SK-N-SH treated with all-trans-retinoic acid at 6 μM for 48 hours (cell line): Measurements from ENCODE around the gene TXLNG.

ENCODE experiments used
- ATAC-seq: fragments of 200-7000 bp; cut with Tn5 transposase; 3 replicates; pipeline ENCODE4 v1.9.1; 2020; ENCODE audit warnings: mild to moderate bottlenecking, moderate library complexity
- ARNTL ChIP-seq: fragments of 450-650 bp; formaldehyde crosslinking; IDR thresholded peaks from 2 replicates; pipeline ENCODE4 v1.5.0; 2020; ENCODE audit warnings: low read depth, mild to moderate bottlenecking, moderate library complexity, borderline replicate concordance
- BACH2 ChIP-seq: fragments of 250-450 bp; sonication (Bioruptor Pico); IDR thresholded peaks from 2 replicates; pipeline ENCODE4 v1.9.0; 2021; ENCODE audit warnings: mild to moderate bottlenecking, borderline replicate concordance
- CSDC2 ChIP-seq: fragments of 250-450 bp; sonication (Bioruptor Pico); IDR thresholded peaks from 2 replicates; pipeline ENCODE4 v1.5.0; 2020; ENCODE audit warnings: mild to moderate bottlenecking, moderate library complexity
- GLIS3 ChIP-seq: fragments of 250-450 bp; sonication (Bioruptor Pico); IDR thresholded peaks from 2 replicates; pipeline ENCODE4 v1.5.0; 2020; ENCODE audit warnings: mild to moderate bottlenecking, moderate library complexity
- ISL1 ChIP-seq: fragments of 250-450 bp; sonication (Bioruptor Pico); IDR thresholded peaks from 2 replicates; pipeline ENCODE4 v2.1.2; 2022; ENCODE audit warnings: mild to moderate bottlenecking, moderate library complexity
- OSR1 ChIP-seq: fragments of 250-450 bp; sonication (Bioruptor Pico); IDR thresholded peaks from 2 replicates; pipeline ENCODE4 v1.8.0; 2022; ENCODE audit warnings: moderate library complexity, mild to moderate bottlenecking, inconsistent platforms
- PATZ1 ChIP-seq: fragments of 250-450 bp; sonication (Bioruptor Pico); IDR thresholded peaks from 2 replicates; pipeline ENCODE4 v1.8.0; 2020; ENCODE audit warnings: mild to moderate bottlenecking, moderate library complexity, borderline replicate concordance
- PPARA ChIP-seq: fragments of 250-450 bp; sonication (Bioruptor Pico); IDR thresholded peaks from 2 replicates; pipeline ENCODE4 v1.5.0; 2020; ENCODE audit warnings: mild to moderate bottlenecking, borderline replicate concordance
- RARB ChIP-seq: fragments of 250-450 bp; sonication (Bioruptor Pico); IDR thresholded peaks from 2 replicates; pipeline ENCODE4 v1.8.0; 2021; ENCODE audit warnings: mild to moderate bottlenecking, moderate library complexity
- SNAI2 ChIP-seq: fragments of 250-450 bp; sonication (Bioruptor Pico); IDR thresholded peaks from 2 replicates; pipeline ENCODE4 v1.5.0; 2020; ENCODE audit warnings: mild to moderate bottlenecking, moderate library complexity
- TOX ChIP-seq: fragments of 250-450 bp; sonication (Bioruptor Pico); IDR thresholded peaks from 2 replicates; pipeline ENCODE4 v1.8.0; 2021; ENCODE audit warnings: mild to moderate bottlenecking, moderate library complexity, borderline replicate concordance
- ZC3H10 ChIP-seq: fragments of 250-450 bp; sonication (Bioruptor Pico); IDR thresholded peaks from 2 replicates; pipeline ENCODE4 v1.5.1; 2021; ENCODE audit warnings: mild to moderate bottlenecking, moderate library complexity
- ZFP3 ChIP-seq: fragments of 250-450 bp; sonication (Bioruptor Pico); IDR thresholded peaks from 2 replicates; pipeline ENCODE4 v1.5.0; 2020; ENCODE audit warnings: mild to moderate bottlenecking, moderate library complexity
- ZFP30 ChIP-seq: fragments of 450-650 bp; formaldehyde crosslinking; IDR thresholded peaks from 2 replicates; pipeline ENCODE4 v1.5.0; 2022; ENCODE audit warnings: mild to moderate bottlenecking, moderate library complexity
- ZNF565 ChIP-seq: fragments of 450-650 bp; formaldehyde crosslinking; conservative IDR thresholded peaks from 2 replicates; pipeline ENCODE4 v1.5.0; 2020; ENCODE audit warnings: low read depth, mild to moderate bottlenecking, moderate library complexity
- ZNF70 ChIP-seq: fragments of 450-650 bp; formaldehyde crosslinking; IDR thresholded peaks from 2 replicates; pipeline ENCODE4 v1.5.0; 2020; ENCODE audit warnings: mild to moderate bottlenecking, moderate library complexity
- ZNF8 ChIP-seq: fragments of 450-650 bp; formaldehyde crosslinking; IDR thresholded peaks from 2 replicates; pipeline ENCODE4 v1.5.0; 2020; ENCODE audit warnings: mild to moderate bottlenecking, moderate library complexity
- TF ChIP-seq, protein P1 (sequence below): fragments of 250-450 bp; sonication (Bioruptor Pico); IDR thresholded peaks from 2 replicates; pipeline ENCODE4 v1.8.0; 2021; ENCODE audit warnings: low read depth, mild to moderate bottlenecking, moderate library complexity, borderline replicate concordance
- TF ChIP-seq, protein P2 (sequence below): fragments of 250-450 bp; sonication (Bioruptor Pico); IDR thresholded peaks from 2 replicates; pipeline ENCODE4 v1.5.0; 2020; ENCODE audit warnings: mild to moderate bottlenecking, moderate library complexity
- TF ChIP-seq, protein P3 (sequence below): fragments of 250-450 bp; sonication (Bioruptor Pico); IDR thresholded peaks from 2 replicates; pipeline ENCODE4 v1.5.1; 2020; ENCODE audit warnings: low read depth, mild to moderate bottlenecking, moderate library complexity

TXLNG gene

DNA sequence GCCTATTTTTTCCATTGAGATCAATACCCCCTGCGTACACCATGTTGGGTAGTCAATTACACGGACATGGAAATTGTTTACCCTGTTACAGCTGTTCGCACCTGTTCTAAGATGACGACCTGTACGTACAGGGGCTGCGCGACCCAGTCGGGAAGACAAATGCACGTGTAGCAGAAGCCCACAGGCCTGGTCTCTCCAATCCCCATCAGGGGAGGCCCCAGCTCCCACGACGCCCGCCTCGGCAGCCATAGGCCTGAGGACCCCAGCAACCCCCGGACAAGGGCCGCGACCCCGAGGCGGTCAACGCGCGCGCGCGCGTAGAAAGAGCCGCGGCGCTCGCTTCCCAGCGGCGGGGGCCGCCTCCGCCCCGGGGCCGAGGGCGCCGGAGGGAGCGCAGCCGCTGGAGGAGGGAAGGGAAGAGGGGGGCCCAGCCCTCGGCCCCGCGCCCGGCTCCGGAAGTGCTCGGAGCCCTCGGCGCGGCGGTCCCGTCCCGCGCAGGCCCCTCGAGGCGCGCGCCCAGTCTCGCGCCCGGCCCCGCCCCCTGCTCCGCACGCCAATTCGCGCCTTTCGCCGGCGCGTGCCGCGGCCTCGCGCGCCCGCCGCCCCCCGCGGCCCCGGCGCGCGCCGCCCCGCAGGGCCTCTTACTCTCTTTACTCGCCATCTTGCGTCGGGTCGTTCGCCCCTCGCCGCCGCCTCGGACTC lies 83.3 kb downstream of the TXLNG start:
- TF ChIP-seq ZFP3 = no peak
- no peak for TF ChIP-seq RARB (CRISPR knock-in tag)
- TF ChIP-seq, protein P1, sequence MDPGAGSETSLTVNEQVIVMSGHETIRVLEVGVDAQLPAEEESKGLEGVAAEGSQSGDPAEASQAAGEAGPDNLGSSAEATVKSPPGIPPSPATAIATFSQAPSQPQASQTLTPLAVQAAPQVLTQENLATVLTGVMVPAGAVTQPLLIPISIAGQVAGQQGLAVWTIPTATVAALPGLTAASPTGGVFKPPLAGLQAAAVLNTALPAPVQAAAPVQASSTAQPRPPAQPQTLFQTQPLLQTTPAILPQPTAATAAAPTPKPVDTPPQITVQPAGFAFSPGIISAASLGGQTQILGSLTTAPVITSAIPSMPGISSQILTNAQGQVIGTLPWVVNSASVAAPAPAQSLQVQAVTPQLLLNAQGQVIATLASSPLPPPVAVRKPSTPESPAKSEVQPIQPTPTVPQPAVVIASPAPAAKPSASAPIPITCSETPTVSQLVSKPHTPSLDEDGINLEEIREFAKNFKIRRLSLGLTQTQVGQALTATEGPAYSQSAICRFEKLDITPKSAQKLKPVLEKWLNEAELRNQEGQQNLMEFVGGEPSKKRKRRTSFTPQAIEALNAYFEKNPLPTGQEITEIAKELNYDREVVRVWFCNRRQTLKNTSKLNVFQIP (CRISPR knock-in tag) = no peak
- no peak for TF ChIP-seq ISL1 (CRISPR knock-in tag)
- TF ChIP-seq, protein P2, sequence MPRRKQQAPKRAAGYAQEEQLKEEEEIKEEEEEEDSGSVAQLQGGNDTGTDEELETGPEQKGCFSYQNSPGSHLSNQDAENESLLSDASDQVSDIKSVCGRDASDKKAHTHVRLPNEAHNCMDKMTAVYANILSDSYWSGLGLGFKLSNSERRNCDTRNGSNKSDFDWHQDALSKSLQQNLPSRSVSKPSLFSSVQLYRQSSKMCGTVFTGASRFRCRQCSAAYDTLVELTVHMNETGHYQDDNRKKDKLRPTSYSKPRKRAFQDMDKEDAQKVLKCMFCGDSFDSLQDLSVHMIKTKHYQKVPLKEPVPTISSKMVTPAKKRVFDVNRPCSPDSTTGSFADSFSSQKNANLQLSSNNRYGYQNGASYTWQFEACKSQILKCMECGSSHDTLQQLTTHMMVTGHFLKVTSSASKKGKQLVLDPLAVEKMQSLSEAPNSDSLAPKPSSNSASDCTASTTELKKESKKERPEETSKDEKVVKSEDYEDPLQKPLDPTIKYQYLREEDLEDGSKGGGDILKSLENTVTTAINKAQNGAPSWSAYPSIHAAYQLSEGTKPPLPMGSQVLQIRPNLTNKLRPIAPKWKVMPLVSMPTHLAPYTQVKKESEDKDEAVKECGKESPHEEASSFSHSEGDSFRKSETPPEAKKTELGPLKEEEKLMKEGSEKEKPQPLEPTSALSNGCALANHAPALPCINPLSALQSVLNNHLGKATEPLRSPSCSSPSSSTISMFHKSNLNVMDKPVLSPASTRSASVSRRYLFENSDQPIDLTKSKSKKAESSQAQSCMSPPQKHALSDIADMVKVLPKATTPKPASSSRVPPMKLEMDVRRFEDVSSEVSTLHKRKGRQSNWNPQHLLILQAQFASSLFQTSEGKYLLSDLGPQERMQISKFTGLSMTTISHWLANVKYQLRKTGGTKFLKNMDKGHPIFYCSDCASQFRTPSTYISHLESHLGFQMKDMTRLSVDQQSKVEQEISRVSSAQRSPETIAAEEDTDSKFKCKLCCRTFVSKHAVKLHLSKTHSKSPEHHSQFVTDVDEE (CRISPR knock-in tag) = no peak
- no peak for TF ChIP-seq ZC3H10 (CRISPR knock-in tag)
- no peak for TF ChIP-seq ZFP30 (CRISPR knock-in tag)
- no peak for TF ChIP-seq ZNF8
- TF ChIP-seq BACH2 (CRISPR knock-in tag) = no peak
- TF ChIP-seq ARNTL (CRISPR knock-in tag) = no peak
- TF ChIP-seq, protein P3, sequence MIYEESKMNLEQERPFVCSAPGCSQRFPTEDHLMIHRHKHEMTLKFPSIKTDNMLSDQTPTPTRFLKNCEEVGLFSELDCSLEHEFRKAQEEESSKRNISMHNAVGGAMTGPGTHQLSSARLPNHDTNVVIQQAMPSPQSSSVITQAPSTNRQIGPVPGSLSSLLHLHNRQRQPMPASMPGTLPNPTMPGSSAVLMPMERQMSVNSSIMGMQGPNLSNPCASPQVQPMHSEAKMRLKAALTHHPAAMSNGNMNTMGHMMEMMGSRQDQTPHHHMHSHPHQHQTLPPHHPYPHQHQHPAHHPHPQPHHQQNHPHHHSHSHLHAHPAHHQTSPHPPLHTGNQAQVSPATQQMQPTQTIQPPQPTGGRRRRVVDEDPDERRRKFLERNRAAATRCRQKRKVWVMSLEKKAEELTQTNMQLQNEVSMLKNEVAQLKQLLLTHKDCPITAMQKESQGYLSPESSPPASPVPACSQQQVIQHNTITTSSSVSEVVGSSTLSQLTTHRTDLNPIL (CRISPR knock-in tag) = no peak
- no peak for TF ChIP-seq ZNF70 (CRISPR knock-in tag)
- TF ChIP-seq OSR1 (CRISPR knock-in tag) = no peak
- TF ChIP-seq GLIS3 (CRISPR knock-in tag) = no peak
- TF ChIP-seq ZNF565 (CRISPR knock-in tag) = no peak
- TF ChIP-seq CSDC2 = no peak
- peak; percentile 41 for ATAC-seq

DNA sequence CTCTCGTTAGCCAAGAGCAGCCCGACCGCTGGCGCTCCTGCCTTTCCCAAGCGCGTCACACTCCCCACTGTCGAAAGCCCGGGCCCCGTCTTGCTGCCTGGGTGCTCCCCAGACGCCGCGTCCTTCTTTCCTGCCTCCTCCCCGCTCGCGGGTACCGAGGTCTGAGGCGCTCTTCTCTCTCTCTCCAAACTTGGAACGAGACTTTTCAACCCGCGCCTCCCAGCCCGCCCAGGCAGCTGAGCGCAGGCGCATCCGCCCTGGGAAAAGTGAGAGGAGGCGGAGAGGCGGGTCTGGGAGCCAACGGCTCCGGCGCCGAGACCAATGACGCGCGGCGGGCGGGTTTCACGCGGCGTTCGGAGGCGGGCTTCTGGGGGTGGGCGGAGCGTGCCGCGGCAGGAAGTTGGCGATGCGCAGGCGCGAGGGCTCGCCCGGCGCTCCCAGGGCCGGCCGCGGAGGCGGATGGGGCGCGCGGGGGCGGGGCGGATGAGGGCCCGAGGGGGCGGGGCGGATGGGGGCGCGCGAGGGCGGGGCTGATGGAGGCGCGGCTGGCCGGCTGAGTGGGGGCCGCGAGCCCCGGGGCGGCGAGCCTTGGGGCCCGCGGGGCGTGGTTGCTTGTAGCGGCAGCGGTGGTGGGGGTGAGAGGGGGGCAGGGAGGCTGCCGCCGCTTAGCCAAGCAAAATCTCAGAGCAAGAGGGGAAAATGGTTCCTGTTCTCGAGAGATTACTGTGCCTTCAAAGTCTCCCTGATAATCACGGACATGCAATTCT lies 84.0 kb downstream of the TXLNG start, which contains the start of gene RBBP7:
RBBP7 (minus strand) TSS at position 268 of the 767 bp plus-strand sequence. CDS start 309 bp downstream, outside the sequence.
- TF ChIP-seq, protein P1 (CRISPR knock-in tag) = no peak
- no peak for TF ChIP-seq GLIS3 (CRISPR knock-in tag)
- no peak for TF ChIP-seq ZNF8
- no peak for TF ChIP-seq PATZ1
- no peak for TF ChIP-seq PPARA
- no peak for TF ChIP-seq ZFP30 (CRISPR knock-in tag)
- TF ChIP-seq CSDC2 = no peak
- no peak for TF ChIP-seq ISL1 (CRISPR knock-in tag)
- TF ChIP-seq TOX = no peak
- TF ChIP-seq, protein P3 (CRISPR knock-in tag) = no peak
- no peak for TF ChIP-seq SNAI2 (CRISPR knock-in tag)
- TF ChIP-seq, all 23 proteins: peak for 0
- peak; percentile 89 for ATAC-seq
